Measurements from ENCODE around the gene PKHD1.
"Not testable (repeated sequence)": the region's sequence is repeated elsewhere in the genome, so short reads cannot be mapped to it uniquely, and the experiment has no call there.

The PKHD1 gene

DNA sequence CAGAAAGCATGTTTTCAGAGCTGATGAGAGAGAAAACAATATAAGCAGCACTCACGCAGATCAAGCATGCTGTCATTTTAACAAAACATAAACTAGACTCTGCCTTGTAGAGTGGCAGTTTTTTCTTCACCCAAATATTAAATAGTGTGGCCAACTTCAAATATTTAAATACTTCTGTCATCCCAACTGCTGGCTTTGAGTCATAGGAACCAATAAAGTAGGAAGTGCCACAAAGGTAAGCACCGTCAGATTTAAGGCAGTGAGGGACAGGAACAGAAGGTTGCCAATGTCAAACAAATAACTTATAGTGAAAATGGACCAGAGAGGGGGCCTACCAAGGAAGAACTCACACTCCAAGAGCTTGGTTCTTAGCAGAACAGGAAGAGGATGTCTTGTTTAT, 222.2 kb downstream of the PKHD1 start:
- Mint-ChIP-seq H3K4me3 (no peak overlapping the region), H3K9me3 (no peaks in the 10 kb centered on the region), H3K27ac (no peak overlapping the region), H3K4me1 (ENCODE audit: low read depth) (no peaks in the 10 kb centered on the region), H3K27me3 (no peaks in the 10 kb centered on the region), H3K36me3 (ENCODE audit: low read depth) (no peaks in the 10 kb centered on the region)

DNA sequence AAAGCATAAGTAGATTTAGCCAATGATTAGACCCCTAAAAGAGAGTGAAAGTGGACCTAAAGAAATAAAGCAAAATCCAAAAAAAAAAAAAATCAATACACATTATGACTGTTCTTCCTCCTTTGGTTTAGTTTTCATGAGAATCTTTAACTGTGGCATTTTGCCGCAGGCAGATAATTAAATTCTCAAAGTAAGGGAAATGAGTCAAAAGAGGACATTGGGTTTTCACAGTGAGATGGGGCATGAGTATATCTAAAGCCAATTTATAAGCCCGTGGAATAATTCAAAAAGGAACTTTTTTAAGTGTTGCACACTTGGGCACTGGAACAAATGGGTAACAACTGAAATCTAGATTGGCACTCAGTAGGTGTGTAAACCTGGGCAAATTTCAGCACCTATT, 230.3 kb downstream of the PKHD1 start:
- Mint-ChIP-seq H3K4me3 (no peak overlapping the region), H3K4me1 (ENCODE audit: low read depth) (no peaks in the 10 kb centered on the region), H3K27ac (no peak overlapping the region), H3K36me3 (ENCODE audit: low read depth) (no peaks in the 10 kb centered on the region), H3K27me3 (peaks cover 7% of the 10 kb centered on the region), H3K9me3 (no peaks in the 10 kb centered on the region)

GRCh38 chr6:51856508-51856907, 230.9 kb downstream of the PKHD1 start:
- no peaks in the 10 kb centered on the region for H3K36me3 Mint-ChIP-seq (ENCODE audit: low read depth)
- no peak overlapping the region for H3K27ac Mint-ChIP-seq
- H3K4me3 Mint-ChIP-seq: no peak overlapping the region
- no peaks in the 10 kb centered on the region for H3K9me3 Mint-ChIP-seq
- H3K27me3 Mint-ChIP-seq: peaks cover 7% of the 10 kb centered on the region
- H3K4me1 Mint-ChIP-seq (ENCODE audit: low read depth): no peaks in the 10 kb centered on the region

- Mint-ChIP-seq H3K4me3 (no peak overlapping the region), H3K9me3 (no peaks in the 10 kb centered on the region), H3K27me3 (peaks cover 7% of the 10 kb centered on the region), H3K27ac (no peak overlapping the region), H3K4me1 (ENCODE audit: low read depth) (no peaks in the 10 kb centered on the region), H3K36me3 (ENCODE audit: low read depth) (no peaks in the 10 kb centered on the region)
Measured at GRCh38 chr6:51855310-51856082, 231.9 kb downstream of the PKHD1 start.

DNA sequence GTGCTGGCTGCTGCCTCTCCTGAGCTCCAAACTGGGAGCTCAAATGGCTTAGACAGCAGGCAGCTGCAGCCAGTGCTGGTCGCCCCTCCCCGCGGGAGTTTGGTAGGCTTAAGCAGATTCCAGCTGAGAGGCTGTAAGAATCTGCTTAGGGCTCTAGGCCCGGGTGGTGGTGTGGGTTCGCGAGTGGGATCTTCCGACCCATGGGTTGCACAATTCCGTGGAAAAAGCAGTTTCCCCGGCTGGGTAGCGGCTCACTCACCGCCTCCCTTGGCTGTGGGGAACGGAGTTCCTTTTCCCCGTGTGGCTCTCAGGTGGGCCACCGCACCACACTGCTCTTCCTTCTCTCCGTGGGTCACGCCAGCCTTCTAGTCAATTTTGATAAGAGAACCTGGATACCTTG, 232.5 kb downstream of the PKHD1 start:
- Mint-ChIP-seq H3K27ac (no peak overlapping the region), H3K9me3 (no peaks in the 10 kb centered on the region), H3K4me1 (ENCODE audit: low read depth) (no peaks in the 10 kb centered on the region), H3K4me3 (no peak overlapping the region), H3K27me3 (peaks cover 7% of the 10 kb centered on the region), H3K36me3 (ENCODE audit: low read depth) (no peaks in the 10 kb centered on the region)

- H3K27ac Mint-ChIP-seq: no peak overlapping the region
- no peaks in the 10 kb centered on the region for H3K36me3 Mint-ChIP-seq (ENCODE audit: low read depth)
- no peak overlapping the region for H3K4me3 Mint-ChIP-seq
- H3K9me3 Mint-ChIP-seq: no peaks in the 10 kb centered on the region
- peaks cover 7% of the 10 kb centered on the region for H3K27me3 Mint-ChIP-seq
- H3K4me1 Mint-ChIP-seq (ENCODE audit: low read depth): no peaks in the 10 kb centered on the region
Measured at GRCh38 chr6:51854347-51854746, 233.1 kb downstream of the PKHD1 start.

GRCh38 chr6:51853109-51853508, 234.3 kb downstream of the PKHD1 start:
- H3K27me3 Mint-ChIP-seq: not testable (repeated sequence)

DNA sequence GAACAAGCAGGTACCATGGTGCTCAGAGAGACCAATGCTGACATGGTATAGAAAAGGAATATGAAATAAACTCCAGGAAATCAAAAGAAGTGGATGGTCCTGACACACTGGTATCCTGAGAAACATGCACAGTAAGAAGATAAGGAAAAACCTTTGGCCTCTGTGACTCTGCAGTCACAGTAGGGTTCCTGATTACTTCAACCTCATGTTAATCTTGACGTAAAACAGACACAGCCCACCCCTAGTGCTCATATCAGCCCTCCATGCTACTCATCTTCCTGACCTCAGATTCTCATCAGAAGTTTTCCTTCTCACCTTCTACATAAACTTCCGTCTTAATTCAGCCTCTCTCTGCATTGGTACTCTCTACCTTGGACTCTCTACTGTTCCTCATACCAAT, 240.9 kb downstream of the PKHD1 start:
- Mint-ChIP-seq H3K4me1 (ENCODE audit: low read depth) (no peaks in the 10 kb centered on the region), H3K36me3 (ENCODE audit: low read depth) (no peaks in the 10 kb centered on the region), H3K4me3 (no peak overlapping the region), H3K27ac (no peak overlapping the region), H3K27me3 (no peaks in the 10 kb centered on the region), H3K9me3 (peaks cover 3% of the 10 kb centered on the region)

More at GRCh38 chr6:51853109-51853508, 234.3 kb downstream of the PKHD1 start:
- not testable (repeated sequence) for H3K27ac Mint-ChIP-seq; H3K4me3 Mint-ChIP-seq; H3K9me3 Mint-ChIP-seq; H3K36me3 Mint-ChIP-seq (ENCODE audit: low read depth); H3K4me1 Mint-ChIP-seq (ENCODE audit: low read depth)

GRCh38 chr6:51844336-51844735, 243.1 kb downstream of the PKHD1 start:
- Mint-ChIP-seq H3K27me3 (no peaks in the 10 kb centered on the region), H3K4me1 (ENCODE audit: low read depth) (no peaks in the 10 kb centered on the region), H3K27ac (no peak overlapping the region), H3K36me3 (ENCODE audit: low read depth) (no peaks in the 10 kb centered on the region), H3K9me3 (peaks cover 3% of the 10 kb centered on the region), H3K4me3 (no peak overlapping the region)

GRCh38 chr6:51843456-51844056, 243.9 kb downstream of the PKHD1 start:
- peaks cover 2% of the 10 kb centered on the region for H3K9me3 Mint-ChIP-seq
- H3K27me3 Mint-ChIP-seq: no peaks in the 10 kb centered on the region
- H3K36me3 Mint-ChIP-seq (ENCODE audit: low read depth): no peaks in the 10 kb centered on the region

GRCh38 chr6:51842804-51843378, 244.5 kb downstream of the PKHD1 start:
- Mint-ChIP-seq H3K27ac (no peak overlapping the region), H3K27me3 (no peaks in the 10 kb centered on the region)

More at GRCh38 chr6:51843456-51844056, 243.9 kb downstream of the PKHD1 start:
- H3K27ac Mint-ChIP-seq: no peak overlapping the region
- no peaks in the 10 kb centered on the region for H3K4me1 Mint-ChIP-seq (ENCODE audit: low read depth)
- no peak overlapping the region for H3K4me3 Mint-ChIP-seq

GRCh38 chr6:51842061-51842803, 245.2 kb downstream of the PKHD1 start:
- Mint-ChIP-seq H3K4me3 (no peak overlapping the region), H3K9me3 (no peaks in the 10 kb centered on the region), H3K27me3 (no peaks in the 10 kb centered on the region), H3K27ac (no peak overlapping the region), H3K4me1 (ENCODE audit: low read depth) (no peaks in the 10 kb centered on the region), H3K36me3 (ENCODE audit: low read depth) (no peaks in the 10 kb centered on the region)

More at GRCh38 chr6:51842804-51843378, 244.5 kb downstream of the PKHD1 start:
- Mint-ChIP-seq H3K4me3 (no peak overlapping the region), H3K9me3 (no peaks in the 10 kb centered on the region), H3K4me1 (ENCODE audit: low read depth) (no peaks in the 10 kb centered on the region), H3K36me3 (ENCODE audit: low read depth) (no peaks in the 10 kb centered on the region)

- Mint-ChIP-seq H3K27ac (no peak overlapping the region), H3K36me3 (ENCODE audit: low read depth) (no peaks in the 10 kb centered on the region), H3K4me3 (no peak overlapping the region), H3K9me3 (no peaks in the 10 kb centered on the region), H3K4me1 (ENCODE audit: low read depth) (no peaks in the 10 kb centered on the region), H3K27me3 (no peaks in the 10 kb centered on the region)
Measured at GRCh38 chr6:51841626-51842025, 245.8 kb downstream of the PKHD1 start.

DNA sequence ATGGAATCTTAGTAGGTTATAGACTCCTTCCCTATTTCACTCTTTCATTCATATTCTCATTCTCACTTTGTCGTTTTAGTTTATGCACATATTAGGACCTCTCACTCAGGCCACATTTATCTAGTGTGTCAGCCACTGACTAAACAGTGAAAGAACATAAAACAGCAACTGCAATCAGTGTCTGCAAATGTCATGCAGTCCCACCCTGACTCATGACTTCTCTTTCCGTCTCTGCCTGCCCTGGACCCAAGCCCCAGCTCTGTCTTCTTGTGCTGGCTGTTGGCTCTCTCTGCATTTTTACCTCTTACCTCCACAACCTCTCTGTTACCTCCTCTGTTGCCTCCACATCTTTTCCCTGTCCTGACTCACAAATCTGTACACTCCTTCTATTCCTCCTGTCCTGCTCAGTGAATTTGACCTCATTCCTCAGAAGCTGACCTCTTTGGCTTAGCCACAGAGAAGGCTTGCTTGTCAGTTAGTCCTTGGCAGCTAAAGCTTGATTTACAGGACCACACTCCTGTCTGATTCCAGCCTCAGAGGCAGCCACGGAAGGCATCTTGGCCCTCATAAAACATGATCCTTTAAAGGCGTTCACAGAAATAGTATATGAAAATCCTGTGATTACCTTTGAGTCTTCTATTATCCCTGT, 247.6 kb downstream of the PKHD1 start:
- no peaks in the 10 kb centered on the region for H3K27me3 Mint-ChIP-seq
- no peaks in the 10 kb centered on the region for H3K4me1 Mint-ChIP-seq (ENCODE audit: low read depth)
- no peak overlapping the region for H3K4me3 Mint-ChIP-seq
- H3K27ac Mint-ChIP-seq: no peak overlapping the region
- no peaks in the 10 kb centered on the region for H3K9me3 Mint-ChIP-seq
- H3K36me3 Mint-ChIP-seq (ENCODE audit: low read depth): no peaks in the 10 kb centered on the region

DNA sequence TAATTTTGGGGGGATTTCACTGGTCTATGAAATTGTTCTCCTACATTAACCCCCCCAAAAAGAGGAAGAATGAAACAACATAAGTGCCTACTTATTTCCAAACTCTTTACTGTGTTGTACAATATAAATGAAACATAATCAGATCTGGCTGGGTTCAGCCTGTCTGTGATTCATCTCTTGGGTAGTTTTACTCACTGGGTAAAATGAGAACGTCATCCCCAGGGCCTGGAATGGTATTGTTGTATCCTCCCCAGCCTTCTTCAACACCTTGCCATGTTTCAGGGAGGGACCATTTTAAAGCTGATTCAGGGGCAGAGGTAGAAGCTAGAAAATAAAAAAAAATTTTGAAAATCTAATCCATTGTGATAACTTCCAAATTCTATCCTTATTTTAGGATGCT, 256.7 kb downstream of the PKHD1 start:
- Mint-ChIP-seq H3K9me3 (no peaks in the 10 kb centered on the region), H3K27me3 (peaks cover 4% of the 10 kb centered on the region), H3K4me3 (no peak overlapping the region), H3K4me1 (ENCODE audit: low read depth) (no peaks in the 10 kb centered on the region), H3K27ac (no peak overlapping the region), H3K36me3 (ENCODE audit: low read depth) (no peaks in the 10 kb centered on the region)
